H9 (cell line): ENCODE data around the gene LRIT3. TPM values are rescaled to one million over a fixed set of nuclear protein-coding genes. Genes with fewer than 3 reads are reported as not detected.

Source experiments
- DNase-seq: peaks from one replicate; pipeline ENCODE4 v3.0.0-alpha.2; 2017
- H2AFZ ChIP-seq: one replicate; pipeline ENCODE4 v1.6.1; 2013; ENCODE audit warnings: mild to moderate bottlenecking, low read length, control low read depth, moderate library complexity
- H2AK5ac ChIP-seq: 2 replicates; pipeline ENCODE4 v1.6.1; 2013; ENCODE audit warnings: low read length, control low read depth, mixed read lengths; ENCODE audit not compliant: insufficient read length
- H2BK120ac ChIP-seq: one replicate; pipeline ENCODE4 v1.6.1; 2013; ENCODE audit warnings: low read depth, mild to moderate bottlenecking, low read length, control low read depth, inconsistent platforms; ENCODE audit not compliant: poor library complexity, severe bottlenecking
- H2BK12ac ChIP-seq: 2 replicates; pipeline ENCODE4 v1.6.1; 2013; ENCODE audit warnings: low read length, control low read depth, mixed read lengths, low read depth; ENCODE audit not compliant: insufficient read length
- H2BK15ac ChIP-seq: 2 replicates; pipeline ENCODE4 v1.6.1; 2013; ENCODE audit warnings: low read depth, low read length, control low read depth
- H2BK20ac ChIP-seq: one replicate; pipeline ENCODE4 v1.6.1; 2013; ENCODE audit warnings: low read depth, mild to moderate bottlenecking, low read length, control low read depth, inconsistent platforms; ENCODE audit not compliant: poor library complexity, severe bottlenecking
- H2BK5ac ChIP-seq: 2 replicates; pipeline ENCODE4 v1.6.1; 2013; ENCODE audit warnings: low read length, control low read depth, mixed read lengths; ENCODE audit not compliant: insufficient read length
- H3K14ac ChIP-seq: 2 replicates; pipeline ENCODE4 v1.6.1; 2013; ENCODE audit warnings: low read length, control low read depth; ENCODE audit not compliant: insufficient read depth
- H3K18ac ChIP-seq: 2 replicates; pipeline ENCODE4 v1.6.1; 2013; ENCODE audit warnings: low read depth, mild to moderate bottlenecking, mixed read lengths, low read length, control low read depth; ENCODE audit not compliant: insufficient read length
- H3K23ac ChIP-seq: 2 replicates; pipeline ENCODE4 v1.6.1; 2013; ENCODE audit warnings: low read length, control low read depth, mixed read lengths, low read depth; ENCODE audit not compliant: insufficient read length
- H3K23me2 ChIP-seq: 2 replicates; pipeline ENCODE4 v1.6.1; 2013; ENCODE audit warnings: low read depth, mild to moderate bottlenecking, mixed read lengths, low read length, control low read depth; ENCODE audit not compliant: insufficient read length, poor library complexity, severe bottlenecking
- H3K27ac ChIP-seq: 2 replicates; pipeline ENCODE4 v1.5.1; 2013; ENCODE audit warnings: low read length, control low read depth, mixed read lengths, low read depth; ENCODE audit not compliant: insufficient read length
- H3K27me3 ChIP-seq: 2 replicates; pipeline ENCODE4 v1.6.1; 2013; ENCODE audit warnings: low read length, control low read depth, inconsistent platforms; ENCODE audit not compliant: insufficient read depth
- H3K4ac ChIP-seq: 2 replicates; pipeline ENCODE4 v1.6.1; 2013; ENCODE audit warnings: low read depth, mild to moderate bottlenecking, control low read depth, inconsistent platforms, low read length, moderate library complexity
- H3K4me1 ChIP-seq: 2 replicates; pipeline ENCODE4 v1.6.1; 2013; ENCODE audit warnings: low read length, control low read depth, inconsistent platforms; ENCODE audit not compliant: insufficient read depth
- H3K4me2 ChIP-seq: 2 replicates; pipeline ENCODE4 v1.6.1; 2013; ENCODE audit warnings: low read length, control low read depth, mixed read lengths; ENCODE audit not compliant: insufficient read length, insufficient read depth
- H3K56ac ChIP-seq: 2 replicates; pipeline ENCODE4 v1.6.1; 2013; ENCODE audit warnings: low read depth, mild to moderate bottlenecking, mixed read lengths, low read length, control low read depth; ENCODE audit not compliant: insufficient read length
- H3K79me1 ChIP-seq: 2 replicates; pipeline ENCODE4 v1.6.1; 2013; ENCODE audit warnings: low read depth, mild to moderate bottlenecking, moderate library complexity, low read length, control low read depth, inconsistent platforms; ENCODE audit not compliant: insufficient read depth, poor library complexity, severe bottlenecking
- H3K79me2 ChIP-seq: 2 replicates; pipeline ENCODE4 v1.6.1; 2013; ENCODE audit warnings: low read length, control low read depth, inconsistent platforms; ENCODE audit not compliant: insufficient read depth
- H3K9ac ChIP-seq: 2 replicates; pipeline ENCODE4 v1.6.1; 2013; ENCODE audit warnings: low read length, control low read depth, mixed read lengths; ENCODE audit not compliant: insufficient read length; ENCODE audit errors: extremely low read depth
- H3K9me3 ChIP-seq: one replicate; pipeline ENCODE4 v1.6.1; 2013; ENCODE audit warnings: low read depth, low read length, inconsistent platforms; ENCODE audit not compliant: control insufficient read depth
- H3T11ph ChIP-seq: one replicate; pipeline ENCODE4 v1.6.1; 2013; ENCODE audit warnings: mild to moderate bottlenecking, low read length, control low read depth, inconsistent platforms
- H4K20me1 ChIP-seq: one replicate; pipeline ENCODE4 v1.6.1; 2013; ENCODE audit not compliant: control insufficient read depth, insufficient read length, insufficient read depth
- H4K5ac ChIP-seq: 2 replicates; pipeline ENCODE4 v1.6.1; 2013; ENCODE audit warnings: low read depth, mild to moderate bottlenecking, mixed read lengths, low read length, control low read depth; ENCODE audit not compliant: insufficient read length
- H4K8ac ChIP-seq: replicated peaks from 2 replicates; pipeline ENCODE4 v1.6.1; 2013; ENCODE audit warnings: low read length, control low read depth, mixed read lengths, low read depth; ENCODE audit not compliant: insufficient read length
- H4K91ac ChIP-seq: 2 replicates; pipeline ENCODE4 v1.6.1; 2013; ENCODE audit warnings: low read depth, mild to moderate bottlenecking, moderate library complexity, mixed read lengths, low read length, control low read depth; ENCODE audit not compliant: insufficient read length
- H3K27ac Mint-ChIP-seq, 3 experiments: 2 replicates in 2 of 3; 3 replicates in 1 of 3; pipeline ENCODE4 v1.8.0; 2020 to 2021; ENCODE audit warnings: mixed read lengths in 3 of 3, mild to moderate bottlenecking in 1 of 3, moderate library complexity in 1 of 3
- H3K27me3 Mint-ChIP-seq: 2 replicates; pipeline ENCODE4 v1.8.0; 2021; ENCODE audit warnings: low read depth, mild to moderate bottlenecking, moderate library complexity, mixed read lengths
- H3K36me3 Mint-ChIP-seq, 3 experiments: 2 replicates in 2 of 3; 3 replicates in 1 of 3; pipeline ENCODE4 v1.8.0; 2020 to 2021; ENCODE audit warnings: low read depth in 3 of 3, mixed read lengths in 3 of 3; ENCODE audit not compliant: insufficient read depth in 1 of 3
- H3K4me1 Mint-ChIP-seq, 2 experiments: 2 replicates each; pipeline ENCODE4 v1.8.0; 2020; ENCODE audit warnings: mixed read lengths in 2 of 2
- H3K4me3 Mint-ChIP-seq, 2 experiments: 2 replicates in 1 of 2; 3 replicates in 1 of 2; pipeline ENCODE4 v1.8.0; 2020 to 2021; ENCODE audit warnings: mild to moderate bottlenecking in 2 of 2, mixed read lengths in 2 of 2, moderate library complexity in 1 of 2
- H3K9me3 Mint-ChIP-seq, 2 experiments: 2 replicates in 1 of 2; 3 replicates in 1 of 2; pipeline ENCODE4 v1.8.0; 2020; ENCODE audit warnings: mild to moderate bottlenecking in 2 of 2, mixed read lengths in 2 of 2, moderate library complexity in 1 of 2
- WGBS: extraction: QIAGEN DNeasy Blood & Tissue Kit; methylation state at CpG from one replicate; pipeline ENCODE4 v1.1.7; 2013; ENCODE audit warnings: missing lambda C conversion rate, low lambda C conversion rate, mixed read lengths; ENCODE audit not compliant: insufficient read length; ENCODE audit errors: extremely low coverage; 5-methylcytosine and 5-hydroxymethylcytosine counted together
- total RNA-seq: library from RNA; stranded (reverse); gene quantifications from 2 replicates; pipeline ENCODE4 v1.2.1, GENCODE V29; 2021
- TF ChIP-seq, protein P1 (sequence below): fragments of 200-600 bp; sonication (generic); conservative IDR thresholded peaks from 3 replicates; pipeline ENCODE4 v1.8.0; 2021; ENCODE audit warnings: antibody characterized with exemption, mild to moderate bottlenecking

The LRIT3 gene
- total RNA-seq, 1 experiment from 2014 or later = 0.07 TPM

GRCh38 chr4:109820563-109820962 is 27.3 kb upstream of the LRIT3 start:
- H3K18ac ChIP-seq = no peak overlapping the region
- peaks cover 18% of the 10 kb centered on the region for H3K79me2 ChIP-seq
- no peak overlapping the region for H3K27ac ChIP-seq
- no peak overlapping the region for H3K14ac ChIP-seq
- no peaks in the 10 kb centered on the region for H3K27me3 Mint-ChIP-seq
- H3T11ph ChIP-seq = no peak overlapping the region
- no peak for DNase-seq
- H3K4me3 Mint-ChIP-seq = no peak overlapping the region
- H2BK20ac ChIP-seq = no peak overlapping the region
- no peak overlapping the region for H3K56ac ChIP-seq
- no peak overlapping the region for H2BK15ac ChIP-seq
- peaks cover 0 to 2% of the 10 kb centered on the region in 2 experiments; a peak in 2 of 5 replicates for H3K9me3 Mint-ChIP-seq
- TF ChIP-seq, protein P1, sequence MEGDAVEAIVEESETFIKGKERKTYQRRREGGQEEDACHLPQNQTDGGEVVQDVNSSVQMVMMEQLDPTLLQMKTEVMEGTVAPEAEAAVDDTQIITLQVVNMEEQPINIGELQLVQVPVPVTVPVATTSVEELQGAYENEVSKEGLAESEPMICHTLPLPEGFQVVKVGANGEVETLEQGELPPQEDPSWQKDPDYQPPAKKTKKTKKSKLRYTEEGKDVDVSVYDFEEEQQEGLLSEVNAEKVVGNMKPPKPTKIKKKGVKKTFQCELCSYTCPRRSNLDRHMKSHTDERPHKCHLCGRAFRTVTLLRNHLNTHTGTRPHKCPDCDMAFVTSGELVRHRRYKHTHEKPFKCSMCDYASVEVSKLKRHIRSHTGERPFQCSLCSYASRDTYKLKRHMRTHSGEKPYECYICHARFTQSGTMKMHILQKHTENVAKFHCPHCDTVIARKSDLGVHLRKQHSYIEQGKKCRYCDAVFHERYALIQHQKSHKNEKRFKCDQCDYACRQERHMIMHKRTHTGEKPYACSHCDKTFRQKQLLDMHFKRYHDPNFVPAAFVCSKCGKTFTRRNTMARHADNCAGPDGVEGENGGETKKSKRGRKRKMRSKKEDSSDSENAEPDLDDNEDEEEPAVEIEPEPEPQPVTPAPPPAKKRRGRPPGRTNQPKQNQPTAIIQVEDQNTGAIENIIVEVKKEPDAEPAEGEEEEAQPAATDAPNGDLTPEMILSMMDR = no peak
- no peak overlapping the region for H3K4ac ChIP-seq
- H4K20me1 ChIP-seq = no peaks in the 10 kb centered on the region
- H2AFZ ChIP-seq = no peak overlapping the region
- no CpG with 5 or more reads among the region's 2 CpGs for WGBS
- H3K36me3 Mint-ChIP-seq = peaks cover 41 to 85% (median 71%) of the 10 kb centered on the region in 3 experiments
- no peaks in the 10 kb centered on the region for H3K9me3 ChIP-seq
- H3K23ac ChIP-seq = no peak overlapping the region
- H2AK5ac ChIP-seq = no peak overlapping the region
- H3K4me2 ChIP-seq = no peak overlapping the region
- H3K9ac ChIP-seq = no peak overlapping the region
- no peak overlapping the region for H2BK5ac ChIP-seq
- no peak overlapping the region for H4K91ac ChIP-seq
- H2BK12ac ChIP-seq = no peak overlapping the region
- H3K27ac Mint-ChIP-seq = no peak overlapping the region
- peaks cover 12 to 18% of the 10 kb centered on the region in 2 experiments for H3K4me1 Mint-ChIP-seq
- no peak overlapping the region for H2BK120ac ChIP-seq
- H3K23me2 ChIP-seq = peaks cover 9% of the 10 kb centered on the region
- no peaks in the 10 kb centered on the region for H3K4me1 ChIP-seq
- peaks cover 6% of the 10 kb centered on the region for H3K79me1 ChIP-seq
- no peak overlapping the region for H4K8ac ChIP-seq
- no peaks in the 10 kb centered on the region for H3K27me3 ChIP-seq
- no peak overlapping the region for H4K5ac ChIP-seq
